ENCODE measurements around the gene PPP2R5A. TPM values are rescaled to one million over a fixed set of nuclear protein-coding genes. Genes with fewer than 3 reads are reported as not detected.

Gene PPP2R5A
- total RNA-seq, 4 donors from 2014 or later, result 57.0 to 63.5 (median 58.9) TPM

GRCh38 chr1:212401042-212401441 lies 115.8 kb downstream of the PPP2R5A start:
- intact Hi-C loops (cut with DNase I), result no loop called here
- TF ChIP-seq POLR2AphosphoS5 (IDR thresholded peaks at IDR 0.05) (no peak), CTCF (IDR thresholded peaks at IDR 0.05) (no peak), POLR2A (IDR thresholded peaks at IDR 0.05; ENCODE audit: low read depth) (no peak), EP300 (IDR thresholded peaks at IDR 0.05) (no peak)
- H3K27ac ChIP-seq (replicated peaks in 1 of 4), result no peak overlapping the region
- H3K4me1 ChIP-seq, result no peaks in the 10 kb centered on the region
- peaks cover 0 to 7% (median 0%) of the 10 kb centered on the region in 4 donors for H3K36me3 ChIP-seq
- H3K4me3 ChIP-seq, result no peak overlapping the region
- H3K9me3 ChIP-seq, result peaks cover 0 to 16% (median 14%) of the 10 kb centered on the region in 4 donors
- DNase-seq (ENCODE audit: extremely low spot score), result no peak
- 97% methylated on average over 4 of the region's 4 CpGs for WGBS
- no peaks in the 10 kb centered on the region for H3K27me3 ChIP-seq

GRCh38 chr1:212401838-212402582 lies 116.8 kb downstream of the PPP2R5A start:
- H3K4me3 ChIP-seq, result no peak overlapping the region
- no peak overlapping the region for H3K27ac ChIP-seq (replicated peaks in 1 of 4)
- no peaks in the 10 kb centered on the region for H3K4me1 ChIP-seq
- DNase-seq (ENCODE audit: extremely low spot score), result no peak
- H3K36me3 ChIP-seq, result peaks cover 0 to 14% (median 6%) of the 10 kb centered on the region in 4 donors
- intact Hi-C loops (cut with DNase I), result no loop called here
- no peak for TF ChIP-seq POLR2AphosphoS5 (IDR thresholded peaks at IDR 0.05)
- no peak for TF ChIP-seq POLR2A (IDR thresholded peaks at IDR 0.05; ENCODE audit: low read depth)
- TF ChIP-seq EP300 (IDR thresholded peaks at IDR 0.05), result no peak
- H3K9me3 ChIP-seq, result peaks cover 0 to 10% (median 6%) of the 10 kb centered on the region in 4 donors
- WGBS, result 77% methylated on average over 7 of the region's 7 CpGs
- no peaks in the 10 kb centered on the region for H3K27me3 ChIP-seq

DNA sequence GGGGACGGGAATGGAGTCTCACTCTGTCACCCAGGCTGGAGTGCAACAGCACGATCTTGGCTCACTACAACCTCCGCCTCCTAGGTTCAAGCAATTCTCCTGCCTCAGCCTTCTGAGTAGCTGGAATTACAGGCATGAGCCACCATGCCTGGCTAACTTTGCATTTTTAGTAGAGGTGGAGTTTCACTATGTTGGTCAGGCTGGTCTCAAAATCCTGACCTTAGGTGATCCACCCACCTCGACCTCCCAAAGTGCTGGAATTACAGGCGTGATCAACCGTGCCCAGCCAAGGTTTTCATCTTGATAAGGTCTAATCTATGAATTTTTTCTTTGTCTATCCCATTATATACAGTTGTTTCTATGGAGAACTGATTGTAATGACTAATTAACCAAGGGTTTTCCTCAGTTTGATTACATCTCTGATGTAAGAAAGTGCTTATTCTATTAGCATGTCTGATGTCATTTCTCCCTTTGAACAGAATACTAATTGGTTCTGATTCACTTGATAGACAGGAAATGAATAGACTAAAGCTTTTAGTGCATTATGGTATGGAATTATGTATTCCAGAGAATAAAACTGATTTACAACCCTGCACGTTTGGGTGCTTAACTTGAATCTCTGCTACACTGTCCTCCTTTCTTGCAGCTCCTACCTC lies 117.6 kb downstream of the PPP2R5A start:
- WGBS, result 92% methylated on average over 7 of the region's 7 CpGs
- H3K27me3 ChIP-seq, result no peaks in the 10 kb centered on the region
- peaks cover 0 to 2% (median 0%) of the 10 kb centered on the region in 4 donors for H3K9me3 ChIP-seq
- no peak for DNase-seq (ENCODE audit: extremely low spot score)
- intact Hi-C loops (cut with DNase I), result no loop called here
- H3K4me1 ChIP-seq, result no peaks in the 10 kb centered on the region
- H3K27ac ChIP-seq (replicated peaks in 1 of 4), result no peak overlapping the region
- no peak overlapping the region for H3K4me3 ChIP-seq
- no peak for TF ChIP-seq EP300 (IDR thresholded peaks at IDR 0.05)
- TF ChIP-seq CTCF (IDR thresholded peaks at IDR 0.05), result no peak
- no peak for TF ChIP-seq POLR2AphosphoS5 (IDR thresholded peaks at IDR 0.05)
- TF ChIP-seq POLR2A (IDR thresholded peaks at IDR 0.05; ENCODE audit: low read depth), result no peak
- H3K36me3 ChIP-seq, result peaks cover 0 to 21% (median 11%) of the 10 kb centered on the region in 4 donors

- TF ChIP-seq CTCF (IDR thresholded peaks at IDR 0.05), result no peak
- no peak for TF ChIP-seq EP300 (IDR thresholded peaks at IDR 0.05)
- TF ChIP-seq POLR2A (IDR thresholded peaks at IDR 0.05; ENCODE audit: low read depth), result no peak
- TF ChIP-seq POLR2AphosphoS5 (IDR thresholded peaks at IDR 0.05), result no peak
- WGBS, result 92% methylated on average over 8 of the region's 8 CpGs
- H3K27me3 ChIP-seq, result no peaks in the 10 kb centered on the region
- H3K9me3 ChIP-seq, result no peaks in the 10 kb centered on the region
- intact Hi-C loops (cut with DNase I), result no loop called here
- peaks cover 5 to 21% (median 17%) of the 10 kb centered on the region in 4 donors for H3K4me1 ChIP-seq
- H3K36me3 ChIP-seq, result peaks cover 0 to 55% (median 38%) of the 10 kb centered on the region in 4 donors
- H3K4me3 ChIP-seq, result no peak overlapping the region
- H3K27ac ChIP-seq (replicated peaks in 1 of 4), result no peak overlapping the region
- no peak for DNase-seq (ENCODE audit: extremely low spot score)
These were observed 125.1 kb downstream of the PPP2R5A start for GRCh38 chr1:212410231-212410820.

Small RNAs within 50 kb of the gene (small RNA-seq; reads per million reads assigned to genes)
- 0 reads per million in 3 donors for gene SNORA16B

Other genes starting within 250 kb of the PPP2R5A start
- 10 to 100 TPM in 2 of 4 donors, 1 to 10 TPM in 2; 6.0 to 15.4 (median 11.0) TPM for gene INTS7, start 249.9 kb upstream of the PPP2R5A start, total RNA-seq
- under 1 TPM in 3 of 4 donors, not detected in 1; 0.06 to 0.17 (median 0.17) TPM for gene DTL, start 249.7 kb upstream of the PPP2R5A start, total RNA-seq
- gene PACC1, start 129.5 kb downstream of the PPP2R5A start, total RNA-seq, result 1 to 10 TPM; 2.2 to 5.0 (median 3.7) TPM
- gene NENF, start 147.5 kb downstream of the PPP2R5A start, total RNA-seq, result 10 to 100 TPM; 67.9 to 99.3 (median 91.7) TPM